NCI-H82 treated with DMSO at 0.1 percent for 48 hours (cell line): Measurements from ENCODE around the gene MST1.

Experiments used
- DNase-seq: peaks from one replicate; lab custom pipeline; 2025; ENCODE audit not compliant: unreplicated experiment; lab: John Stamatoyannopoulos, UW

Gene MST1

GRCh38 chr3:49658711-49659110 lies 30.6 kb downstream of the MST1 start:
- no peak for DNase-seq

- DNase-seq: no peak
Observed at GRCh38 chr3:49657208-49657915, 31.9 kb downstream of the MST1 start.

- DNase-seq: no peak
Observed at GRCh38 chr3:49656541-49657112, 32.6 kb downstream of the MST1 start.

DNA sequence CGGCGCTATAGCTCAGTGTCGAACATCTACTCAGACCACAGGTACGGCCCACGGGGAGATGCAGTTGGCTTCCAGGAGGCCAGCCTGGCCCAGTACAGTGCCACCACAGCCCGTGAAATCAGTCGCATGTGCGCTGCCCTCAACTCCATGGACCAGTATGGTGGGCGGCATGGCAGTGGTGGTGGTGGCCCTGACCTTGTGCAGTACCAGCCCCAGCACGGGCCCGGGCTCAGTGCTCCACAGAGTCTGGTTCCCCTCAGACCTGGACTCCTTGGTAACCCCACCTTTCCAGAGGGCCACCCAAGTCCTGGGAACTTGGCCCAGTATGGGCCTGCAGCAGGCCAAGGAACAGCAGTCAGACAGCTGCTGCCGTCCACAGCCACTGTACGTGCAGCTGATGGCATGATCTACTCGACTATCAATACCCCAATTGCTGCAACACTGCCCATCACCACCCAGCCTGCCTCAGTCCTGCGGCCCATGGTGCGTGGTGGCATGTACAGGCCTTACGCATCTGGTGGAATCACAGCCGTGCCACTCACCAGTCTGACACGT lies 33.5 kb downstream of the MST1 start:
- no peak for DNase-seq

GRCh38 chr3:49654955-49655556 lies 34.2 kb downstream of the MST1 start:
- no peak for DNase-seq

DNA sequence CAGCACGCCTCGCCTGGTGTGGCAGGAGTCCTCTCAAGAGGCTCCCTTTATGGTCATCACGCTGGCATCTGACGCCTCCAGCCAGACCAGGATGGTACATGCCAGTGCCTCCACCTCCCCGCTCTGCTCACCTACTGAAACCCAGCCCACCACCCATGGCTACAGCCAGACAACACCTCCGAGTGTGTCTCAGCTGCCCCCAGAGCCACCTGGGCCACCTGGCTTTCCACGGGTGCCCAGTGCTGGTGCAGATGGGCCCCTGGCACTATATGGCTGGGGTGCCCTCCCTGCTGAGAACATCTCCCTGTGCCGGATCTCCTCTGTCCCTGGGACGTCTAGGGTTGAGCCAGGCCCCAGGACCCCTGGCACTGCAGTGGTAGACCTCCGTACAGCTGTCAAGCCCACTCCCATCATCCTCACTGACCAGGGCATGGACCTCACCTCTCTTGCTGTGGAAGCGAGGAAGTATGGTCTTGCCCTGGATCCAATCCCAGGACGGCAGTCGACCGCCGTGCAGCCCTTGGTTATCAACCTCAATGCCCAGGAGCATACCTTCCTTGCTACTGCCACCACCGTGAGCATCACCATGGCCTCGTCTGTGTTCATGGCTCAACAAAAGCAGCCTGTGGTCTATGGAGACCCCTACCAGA lies 35.0 kb downstream of the MST1 start:
- no peak for DNase-seq

DNA sequence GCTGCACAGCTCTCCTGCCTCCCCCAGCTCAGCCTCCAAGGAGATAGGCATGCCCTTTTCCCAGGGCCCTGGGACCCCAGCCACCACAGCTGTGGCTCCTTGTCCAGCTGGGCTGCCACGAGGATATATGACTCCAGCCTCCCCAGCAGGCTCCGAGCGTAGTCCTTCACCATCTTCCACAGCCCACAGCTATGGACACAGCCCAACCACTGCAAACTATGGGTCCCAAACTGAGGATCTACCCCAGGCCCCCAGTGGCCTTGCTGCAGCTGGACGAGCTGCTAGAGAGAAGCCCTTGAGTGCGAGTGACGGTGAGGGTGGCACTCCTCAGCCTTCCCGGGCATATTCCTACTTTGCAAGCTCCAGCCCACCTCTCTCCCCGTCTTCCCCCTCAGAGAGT lies 35.7 kb downstream of the MST1 start:
- DNase-seq: no peak

DNA sequence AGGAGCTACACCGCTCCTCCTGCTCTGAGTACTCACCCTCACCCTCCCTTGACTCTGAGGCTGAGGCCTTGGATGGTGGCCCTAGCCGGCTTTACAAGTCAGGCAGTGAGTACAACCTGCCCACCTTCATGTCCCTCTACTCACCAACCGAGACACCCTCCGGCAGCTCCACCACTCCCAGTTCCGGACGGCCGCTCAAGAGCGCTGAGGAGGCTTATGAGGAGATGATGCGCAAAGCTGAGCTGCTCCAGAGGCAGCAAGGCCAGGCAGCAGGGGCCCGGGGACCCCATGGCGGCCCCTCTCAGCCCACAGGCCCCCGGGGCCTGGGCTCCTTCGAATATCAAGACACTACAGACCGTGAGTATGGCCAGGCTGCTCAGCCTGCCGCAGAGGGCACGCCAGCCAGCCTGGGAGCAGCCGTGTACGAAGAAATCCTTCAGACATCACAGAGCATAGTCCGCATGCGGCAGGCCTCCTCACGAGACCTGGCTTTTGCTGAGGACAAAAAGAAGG lies 36.3 kb downstream of the MST1 start:
- no peak for DNase-seq

DNA sequence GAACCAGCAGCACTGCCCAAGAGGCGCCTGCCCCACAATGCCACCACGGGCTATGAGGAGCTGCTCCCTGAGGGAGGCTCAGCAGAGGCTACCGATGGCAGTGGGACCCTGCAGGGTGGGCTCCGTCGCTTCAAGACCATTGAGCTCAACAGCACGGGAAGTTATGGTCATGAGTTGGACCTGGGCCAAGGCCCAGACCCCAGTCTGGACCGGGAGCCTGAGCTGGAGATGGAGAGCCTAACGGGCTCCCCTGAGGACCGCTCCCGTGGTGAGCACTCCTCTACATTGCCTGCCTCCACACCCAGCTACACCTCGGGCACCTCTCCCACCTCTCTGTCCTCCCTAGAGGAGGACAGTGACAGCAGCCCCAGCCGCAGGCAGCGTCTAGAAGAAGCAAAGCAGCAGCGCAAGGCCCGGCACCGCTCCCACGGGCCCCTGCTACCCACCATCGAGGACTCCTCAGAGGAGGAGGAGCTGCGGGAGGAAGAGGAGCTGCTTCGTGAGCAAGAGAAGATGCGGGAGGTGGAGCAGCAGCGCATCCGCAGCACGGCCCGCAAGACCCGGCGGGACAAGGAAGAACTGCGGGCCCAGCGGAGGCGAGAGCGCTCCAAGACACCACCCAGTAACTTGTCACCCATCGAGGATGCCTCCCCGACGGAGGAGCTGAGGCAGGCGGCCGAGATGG lies 36.9 kb downstream of the MST1 start:
- DNase-seq: no peak

DNA sequence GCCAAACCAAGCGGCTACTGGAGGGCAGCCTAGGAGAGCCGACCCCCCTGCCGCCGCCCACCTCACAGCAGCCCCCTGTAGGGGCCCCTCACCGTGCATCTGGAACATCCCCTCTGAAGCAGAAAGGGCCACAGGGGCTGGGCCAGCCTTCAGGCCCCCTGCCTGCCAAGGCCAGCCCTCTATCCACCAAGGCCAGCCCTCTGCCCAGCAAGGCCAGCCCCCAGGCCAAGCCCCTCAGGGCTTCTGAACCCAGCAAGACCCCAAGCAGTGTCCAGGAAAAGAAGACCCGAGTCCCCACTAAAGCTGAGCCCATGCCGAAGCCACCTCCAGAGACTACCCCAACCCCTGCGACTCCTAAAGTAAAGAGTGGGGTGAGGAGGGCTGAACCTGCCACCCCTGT lies 38.6 kb downstream of the MST1 start:
- DNase-seq: no peak

- no peak for DNase-seq
Observed at GRCh38 chr3:49650177-49650576, 39.1 kb downstream of the MST1 start.

- no peak for DNase-seq
Observed at GRCh38 chr3:49649576-49649975, 39.7 kb downstream of the MST1 start.

GRCh38 chr3:49648354-49649019 lies 40.8 kb downstream of the MST1 start:
- DNase-seq: no peak

DNA sequence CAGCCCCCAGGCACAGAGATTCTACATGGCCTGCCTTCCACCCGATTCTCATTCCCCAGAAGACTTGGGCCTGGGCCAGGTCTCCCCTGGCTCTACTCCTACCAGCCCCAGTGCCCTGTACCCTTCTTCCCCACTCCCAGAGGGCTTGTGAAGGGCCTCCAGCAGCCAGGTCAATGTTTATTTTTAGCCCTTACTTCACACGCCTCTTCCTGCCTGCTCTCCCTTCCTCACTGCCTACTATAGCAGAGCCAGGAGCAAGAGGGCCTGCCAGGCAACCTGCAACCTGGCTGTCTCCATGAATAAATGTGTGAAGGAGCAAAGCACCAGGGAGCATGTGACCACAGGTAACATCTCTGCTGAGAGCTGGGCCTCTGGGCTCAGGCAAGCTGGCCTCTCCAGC lies 41.5 kb downstream of the MST1 start:
- DNase-seq: no peak

DNA sequence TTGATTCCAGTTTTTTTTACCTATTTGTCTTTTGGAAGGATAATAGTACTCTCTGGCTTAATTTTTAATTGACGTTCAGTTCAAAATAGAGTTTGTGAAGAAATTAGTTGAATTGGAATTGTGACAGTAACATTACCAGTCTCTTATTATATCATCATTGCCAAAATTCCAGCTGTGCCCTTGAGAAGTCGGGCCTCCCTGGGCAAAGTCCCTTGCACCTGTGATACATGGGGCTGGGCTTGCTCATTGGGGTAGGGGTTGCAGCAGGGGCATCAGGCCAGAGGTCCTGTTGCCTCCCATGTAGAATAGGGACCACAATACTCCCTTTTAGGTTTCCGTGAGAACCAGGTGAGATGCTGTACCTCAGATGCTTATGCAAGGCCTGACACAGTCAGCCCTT lies 43.0 kb downstream of the MST1 start:
- no peak for DNase-seq

GRCh38 chr3:49644684-49645083 lies 44.6 kb downstream of the MST1 start:
- no peak for DNase-seq

GRCh38 chr3:49642708-49643145 lies 46.5 kb downstream of the MST1 start:
- no peak for DNase-seq

- DNase-seq: no peak
Observed at GRCh38 chr3:49641921-49642707, 47.2 kb downstream of the MST1 start.

DNA sequence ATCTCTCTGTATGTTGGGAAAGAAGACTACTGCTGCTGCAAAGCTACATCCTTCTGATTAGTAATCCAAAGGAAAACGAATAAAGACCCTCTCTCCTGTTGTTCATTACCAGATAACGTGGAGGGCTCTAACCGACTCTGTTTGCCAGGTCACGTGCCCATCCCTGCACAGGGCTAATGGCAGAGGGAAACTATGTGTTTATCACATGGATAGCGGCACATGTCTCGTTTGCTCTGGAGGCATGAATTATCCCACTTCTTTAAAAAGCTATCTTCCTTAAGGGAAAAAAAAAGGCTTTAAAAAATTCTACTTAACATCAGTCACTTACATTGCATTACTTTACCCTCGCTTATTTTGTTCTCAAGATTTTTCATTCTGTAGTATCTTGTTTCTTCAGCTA lies 48.0 kb downstream of the MST1 start:
- DNase-seq: no peak

DNA sequence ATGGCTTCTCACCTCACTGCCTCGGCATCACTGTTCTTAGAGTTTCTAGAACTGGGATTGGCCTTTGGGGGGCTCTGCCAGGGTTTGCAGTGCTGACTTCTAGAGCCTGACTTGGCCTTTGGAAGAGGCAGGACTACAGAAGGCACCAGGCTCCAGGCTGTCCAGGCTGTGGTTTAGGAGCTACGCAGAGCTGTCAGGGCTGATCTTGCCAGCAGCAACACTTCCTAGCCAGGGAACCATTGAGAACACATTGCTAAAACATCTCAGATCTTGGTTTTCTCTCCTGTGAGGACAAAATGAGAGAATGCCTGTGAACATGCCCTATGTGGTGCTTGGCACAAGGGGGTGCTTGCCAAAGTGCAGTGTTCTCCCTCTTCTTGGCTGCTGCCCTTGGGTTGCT lies 49.7 kb downstream of the MST1 start:
- DNase-seq: no peak
